ENCODE measurements around the gene EPHB6.

EPHB6 gene

GRCh38 chr7:142881586-142882337 is 26.9 kb downstream of the EPHB6 start:
- no peak for DNase-seq

- no peak for DNase-seq
Observed at GRCh38 chr7:142882338-142882678, 27.4 kb downstream of the EPHB6 start.

GRCh38 chr7:142883145-142883544 is 28.3 kb downstream of the EPHB6 start:
- no peak for DNase-seq

DNA sequence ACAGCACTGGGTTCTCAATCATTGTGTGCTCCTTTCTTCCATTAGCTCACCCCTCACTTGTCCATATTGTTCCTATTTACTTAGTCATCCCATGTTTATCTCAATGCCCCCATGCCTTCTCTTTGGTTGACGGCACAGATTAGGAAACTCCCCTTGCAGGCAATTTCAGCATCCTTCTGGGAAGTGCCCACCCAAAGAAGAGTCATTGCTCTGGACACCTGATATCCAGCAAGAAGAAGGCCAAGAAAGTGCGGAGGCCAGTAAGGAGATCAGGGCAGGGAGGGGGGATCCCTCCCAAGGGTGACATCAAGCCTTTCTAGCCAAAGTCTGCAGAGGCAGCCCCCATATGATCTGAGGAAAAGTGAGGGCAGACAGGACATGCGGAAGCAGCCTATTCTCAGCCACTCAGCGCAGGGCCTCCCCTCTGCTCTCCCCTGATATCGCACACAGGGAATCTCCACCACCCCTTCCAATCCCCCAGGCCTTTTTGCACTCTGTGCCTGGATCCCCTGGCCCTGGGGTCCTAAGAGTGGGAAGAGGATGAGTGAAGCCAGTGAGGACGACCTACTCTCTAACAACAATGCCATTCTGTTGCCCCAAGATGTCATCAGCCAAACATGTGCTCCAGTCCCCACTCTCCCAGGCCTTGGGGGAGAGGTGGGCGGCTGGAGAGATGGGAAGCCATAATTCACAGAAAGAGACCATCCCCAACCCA is 28.9 kb downstream of the EPHB6 start:
- no peak for DNase-seq

GRCh38 chr7:142884286-142884640 is 29.4 kb downstream of the EPHB6 start:
- DNase-seq = no peak

DNA sequence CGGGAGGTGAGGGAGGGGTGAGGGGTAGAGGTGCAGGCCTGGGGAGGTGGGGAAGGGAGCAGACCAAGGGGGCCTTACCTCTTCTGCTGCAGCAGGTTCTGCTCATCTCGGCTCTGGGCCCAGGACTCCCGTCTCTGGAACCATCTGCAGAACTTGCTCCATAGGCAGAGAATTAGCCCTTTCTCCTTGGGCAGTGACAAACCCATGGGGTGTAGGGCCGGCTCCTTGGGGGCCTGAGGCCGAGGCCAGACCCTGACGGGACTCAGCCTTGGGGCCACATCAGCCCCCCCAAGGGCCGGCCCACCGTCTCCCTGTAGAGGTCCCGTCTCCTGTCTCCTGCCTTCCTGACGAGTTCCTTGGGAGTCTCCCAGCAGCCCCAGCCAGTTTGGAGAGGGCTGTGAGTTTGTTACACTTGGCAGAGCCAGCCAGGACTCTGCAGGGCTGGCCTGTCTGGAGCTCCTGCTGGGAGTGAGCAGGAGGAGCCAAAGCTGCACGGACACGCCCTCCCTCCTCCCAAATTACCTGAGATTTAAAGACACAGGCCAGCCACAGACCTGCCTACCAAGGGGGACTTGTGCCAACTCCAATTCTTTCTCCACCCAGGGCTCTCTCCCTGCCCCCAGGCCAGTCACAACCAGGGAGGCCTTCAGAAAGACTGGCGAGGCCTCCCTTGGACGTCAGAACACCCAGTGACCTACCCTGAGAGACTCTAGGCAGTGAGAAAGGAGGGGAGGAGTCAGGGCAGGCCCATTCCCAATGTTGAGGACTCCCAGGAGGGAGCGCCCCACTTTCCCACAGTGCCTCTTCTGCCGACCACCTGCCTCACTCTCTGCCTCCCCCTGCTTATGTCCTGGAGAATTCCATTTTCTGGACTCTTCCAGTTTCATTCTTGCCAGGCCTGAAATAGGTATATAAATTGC is 30.7 kb downstream of the EPHB6 start, which contains the start of gene TRPV6:
TSS of gene TRPV6 (minus strand) at position 435 of the 920 bp plus-strand sequence.
- DNase-seq = no peak

DNA sequence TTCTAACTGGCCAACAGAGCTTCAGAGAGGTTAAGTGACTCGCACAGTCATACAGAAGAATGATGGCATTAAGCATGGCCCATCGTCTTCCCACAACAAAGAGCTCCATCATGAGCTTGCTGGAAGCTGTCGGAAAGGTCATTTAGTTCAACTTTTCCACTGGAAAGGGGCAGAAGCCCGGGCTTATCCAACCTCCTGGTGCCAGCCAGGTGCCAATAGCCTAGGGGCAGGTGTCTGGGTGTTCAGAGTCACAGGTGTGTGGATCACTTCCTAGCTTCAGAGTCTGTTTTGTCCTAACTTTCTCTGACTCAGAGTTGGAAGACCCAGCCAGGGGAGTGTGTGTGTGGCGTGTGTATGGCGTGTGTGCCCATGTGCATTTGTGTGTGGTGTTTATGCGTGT is 32.0 kb downstream of the EPHB6 start:
- no peak for DNase-seq

DNA sequence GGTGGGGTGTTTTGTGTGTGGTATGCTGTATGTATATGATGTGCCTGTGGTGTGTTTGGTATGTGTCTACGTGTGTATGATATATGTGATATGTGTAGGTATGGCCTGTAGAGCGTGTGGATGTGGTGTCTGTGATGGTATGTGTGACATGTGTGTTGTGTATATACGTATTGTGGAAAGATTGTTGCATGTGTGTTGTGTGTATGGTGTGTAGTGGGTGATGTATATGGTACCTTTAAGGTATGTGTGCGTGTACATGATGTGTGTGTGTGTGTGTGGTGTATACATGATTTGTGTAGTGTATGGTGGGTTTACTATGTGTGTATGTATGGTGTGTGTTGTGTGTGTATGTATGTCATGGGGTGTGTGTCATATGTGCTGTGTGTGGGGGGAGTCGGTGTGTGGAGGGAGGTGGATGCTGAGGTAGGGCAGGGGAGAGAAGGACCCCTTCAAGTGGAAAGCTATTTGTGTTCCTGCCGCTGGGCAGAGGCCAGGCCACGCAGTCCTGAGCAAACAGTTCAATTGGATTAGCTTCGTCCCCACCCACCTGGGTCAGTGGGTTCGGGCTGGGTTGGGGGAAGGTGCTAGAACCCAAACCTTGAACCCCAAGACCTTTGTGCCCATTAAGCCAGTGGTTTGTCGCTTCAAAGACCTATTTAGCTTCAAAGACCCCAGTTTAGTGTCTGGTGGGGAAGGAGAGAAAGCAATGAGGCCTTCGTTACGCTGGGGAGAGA is 32.6 kb downstream of the EPHB6 start:
- no peak for DNase-seq

DNA sequence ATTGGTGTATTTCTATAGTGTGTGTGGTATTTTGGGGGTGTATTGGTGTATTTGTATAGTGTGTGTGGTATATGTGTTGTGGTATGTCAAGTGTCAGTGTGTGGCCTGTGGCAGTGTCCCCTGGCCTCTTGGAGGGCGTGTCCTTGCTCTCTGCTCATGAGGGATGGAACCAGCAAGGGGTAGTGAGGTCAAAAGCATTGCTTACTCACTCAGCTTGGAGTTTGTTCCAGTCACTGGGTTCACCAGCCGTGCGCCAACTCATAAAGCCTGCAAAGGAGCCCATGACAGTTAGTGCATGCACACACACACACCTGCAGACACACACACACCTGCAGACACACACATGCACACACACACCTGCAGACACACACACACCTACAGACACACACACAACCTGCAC is 34.9 kb downstream of the EPHB6 start:
- DNase-seq = no peak

GRCh38 chr7:142890874-142891485 is 36.1 kb downstream of the EPHB6 start:
- no peak for DNase-seq

- no peak for DNase-seq
Observed at GRCh38 chr7:142891490-142892082, 36.7 kb downstream of the EPHB6 start.

DNA sequence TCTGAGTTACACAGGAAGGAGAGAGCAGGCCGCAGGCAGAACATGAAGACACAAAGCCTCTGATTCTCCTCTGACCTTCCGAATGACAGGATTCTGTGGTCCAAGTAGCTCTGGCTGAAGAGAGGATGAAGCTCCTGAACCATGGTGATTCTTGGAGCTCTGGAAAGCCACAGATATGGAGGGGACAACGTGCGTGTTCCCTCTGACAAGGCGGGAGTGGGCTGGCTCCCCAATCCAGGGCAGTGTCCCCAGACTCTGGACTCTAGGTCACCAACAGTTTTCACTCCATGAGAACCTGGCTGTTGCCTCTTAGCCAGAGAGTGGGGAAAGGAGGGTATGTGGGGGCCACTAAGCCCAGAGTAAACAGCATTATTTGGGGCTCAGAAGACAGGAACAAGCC is 38.1 kb downstream of the EPHB6 start:
- DNase-seq = no peak

- DNase-seq = no peak
Observed at GRCh38 chr7:142894112-142894984, 39.5 kb downstream of the EPHB6 start.

DNA sequence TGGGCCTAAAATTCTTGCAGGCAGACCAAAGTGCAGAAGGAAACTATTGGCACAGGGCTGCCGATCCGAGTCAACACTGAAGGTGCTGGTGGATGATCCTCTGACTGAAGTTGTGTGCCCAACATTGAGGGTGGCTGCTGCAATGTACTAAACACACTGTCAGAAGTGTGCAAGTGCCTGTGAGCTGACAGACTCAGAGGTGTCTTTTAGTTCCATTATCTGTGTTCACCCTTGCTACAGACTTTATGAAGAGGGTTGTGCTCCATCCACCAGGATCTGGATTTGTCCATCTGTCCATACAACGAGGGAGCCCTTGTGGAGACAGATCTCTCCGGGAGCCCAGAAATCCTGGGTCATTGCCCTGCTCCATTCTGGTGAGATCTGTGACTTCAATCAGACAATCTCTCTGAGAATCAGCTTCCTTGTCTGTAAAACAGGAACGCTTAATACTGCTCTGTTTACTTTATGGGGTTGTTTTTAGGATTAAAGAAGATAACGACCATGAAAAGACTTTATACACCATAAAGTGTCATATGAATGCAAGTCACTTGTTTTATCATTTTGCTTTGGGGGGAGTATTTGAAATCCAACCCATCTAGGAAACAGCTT is 40.2 kb downstream of the EPHB6 start:
- no peak for DNase-seq

- no peak for DNase-seq
Observed at GRCh38 chr7:142896151-142896550, 41.3 kb downstream of the EPHB6 start.

- DNase-seq = no peak
Observed at GRCh38 chr7:142896741-142897379, 42.0 kb downstream of the EPHB6 start.

DNA sequence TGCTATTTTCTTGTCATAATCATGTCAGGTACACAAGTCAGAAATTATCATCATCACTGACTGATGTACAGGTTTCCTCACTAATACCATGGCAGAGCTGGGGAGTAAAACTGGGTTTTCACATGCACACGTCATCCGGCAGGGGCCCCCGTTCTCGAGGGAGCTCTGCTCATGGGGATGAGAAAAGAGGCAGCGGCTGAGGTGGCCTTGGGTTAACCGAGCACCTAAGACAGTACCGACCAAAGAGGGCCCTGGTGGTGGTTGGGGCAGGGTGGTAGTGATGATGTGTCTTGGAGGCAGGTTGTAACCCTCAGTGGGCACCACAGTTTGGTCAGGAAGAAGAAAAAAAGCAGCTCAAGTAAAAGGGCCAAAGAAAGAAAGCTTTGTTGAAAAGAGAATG is 42.8 kb downstream of the EPHB6 start:
- DNase-seq = no peak

- DNase-seq = no peak
Observed at GRCh38 chr7:142898377-142899170, 43.7 kb downstream of the EPHB6 start.

- DNase-seq = no peak
Observed at GRCh38 chr7:142899661-142900060, 44.8 kb downstream of the EPHB6 start.
